GM10847 (cell line): Measurements from ENCODE around the gene HYOU1.

Experiments
- POLR2A ChIP-seq: IDR thresholded peaks from 2 replicates; pipeline ENCODE4 v1.6.1; 2011; ENCODE audit not compliant: insufficient read length; ENCODE audit errors: extremely low read depth

Gene HYOU1, protein sequence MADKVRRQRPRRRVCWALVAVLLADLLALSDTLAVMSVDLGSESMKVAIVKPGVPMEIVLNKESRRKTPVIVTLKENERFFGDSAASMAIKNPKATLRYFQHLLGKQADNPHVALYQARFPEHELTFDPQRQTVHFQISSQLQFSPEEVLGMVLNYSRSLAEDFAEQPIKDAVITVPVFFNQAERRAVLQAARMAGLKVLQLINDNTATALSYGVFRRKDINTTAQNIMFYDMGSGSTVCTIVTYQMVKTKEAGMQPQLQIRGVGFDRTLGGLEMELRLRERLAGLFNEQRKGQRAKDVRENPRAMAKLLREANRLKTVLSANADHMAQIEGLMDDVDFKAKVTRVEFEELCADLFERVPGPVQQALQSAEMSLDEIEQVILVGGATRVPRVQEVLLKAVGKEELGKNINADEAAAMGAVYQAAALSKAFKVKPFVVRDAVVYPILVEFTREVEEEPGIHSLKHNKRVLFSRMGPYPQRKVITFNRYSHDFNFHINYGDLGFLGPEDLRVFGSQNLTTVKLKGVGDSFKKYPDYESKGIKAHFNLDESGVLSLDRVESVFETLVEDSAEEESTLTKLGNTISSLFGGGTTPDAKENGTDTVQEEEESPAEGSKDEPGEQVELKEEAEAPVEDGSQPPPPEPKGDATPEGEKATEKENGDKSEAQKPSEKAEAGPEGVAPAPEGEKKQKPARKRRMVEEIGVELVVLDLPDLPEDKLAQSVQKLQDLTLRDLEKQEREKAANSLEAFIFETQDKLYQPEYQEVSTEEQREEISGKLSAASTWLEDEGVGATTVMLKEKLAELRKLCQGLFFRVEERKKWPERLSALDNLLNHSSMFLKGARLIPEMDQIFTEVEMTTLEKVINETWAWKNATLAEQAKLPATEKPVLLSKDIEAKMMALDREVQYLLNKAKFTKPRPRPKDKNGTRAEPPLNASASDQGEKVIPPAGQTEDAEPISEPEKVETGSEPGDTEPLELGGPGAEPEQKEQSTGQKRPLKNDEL

DNA sequence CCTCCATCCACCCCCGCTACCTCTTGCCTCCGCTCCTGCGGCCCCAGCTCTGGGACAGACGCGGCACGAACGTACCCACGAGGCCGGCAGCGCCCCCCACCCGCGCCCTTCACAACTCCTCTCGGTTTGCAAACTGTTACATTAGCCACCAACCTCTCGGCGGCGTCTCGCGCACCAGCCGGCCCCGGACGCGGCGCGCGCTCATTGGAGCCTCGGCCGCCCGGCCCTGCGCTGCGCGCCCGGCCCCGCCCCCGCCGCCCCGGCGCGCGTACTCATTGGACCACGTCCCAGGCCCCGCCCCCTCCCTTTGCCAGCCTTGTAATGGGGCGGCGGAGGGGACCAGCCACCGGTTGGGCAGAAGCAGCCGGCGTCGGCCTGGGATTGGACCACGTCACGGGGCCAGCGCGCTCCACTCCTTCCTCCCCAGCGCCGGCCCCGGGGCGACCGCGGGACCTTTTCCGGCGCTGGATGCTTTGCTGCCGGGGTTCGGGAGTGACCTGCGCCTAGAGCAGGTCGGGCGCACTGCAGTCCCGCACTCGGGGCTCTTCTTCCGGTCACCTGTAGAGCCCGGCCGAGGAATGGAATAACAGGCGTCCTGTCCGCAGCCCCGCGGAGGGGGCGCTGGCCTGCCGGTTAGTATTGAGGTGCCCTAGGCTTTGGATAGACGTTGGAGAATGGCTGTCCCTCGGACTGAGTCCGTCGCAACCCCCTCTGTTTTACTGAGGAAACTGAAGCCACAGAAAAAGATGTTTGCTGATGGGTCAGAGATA is at the start of gene HYOU1:
Gene HYOU1 (minus strand): TSS at position 206 of the 770 bp plus-strand sequence. CDS start 1,045 bp downstream, outside the sequence.
- TF ChIP-seq POLR2A: peak; percentile 68

DNA sequence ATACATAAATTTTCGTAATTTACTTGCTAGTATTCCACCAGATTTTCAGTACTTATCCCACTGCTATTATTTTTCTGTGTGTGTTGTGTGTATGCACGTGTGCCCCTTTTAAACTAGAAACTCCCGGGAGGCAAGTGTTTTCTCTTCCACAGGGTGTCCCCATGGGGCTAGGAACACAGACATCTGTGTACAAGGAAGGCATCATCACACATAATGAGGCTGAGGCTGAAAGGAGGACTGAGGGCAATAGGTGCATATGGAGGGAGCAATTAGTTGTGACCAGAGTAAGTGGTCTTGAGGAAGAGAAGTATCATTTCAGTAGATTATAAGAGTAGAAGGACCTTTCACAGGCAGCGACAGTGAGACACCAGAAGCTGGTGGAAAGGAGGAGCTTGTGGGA is 46.8 kb upstream of the HYOU1 start:
- no peak for TF ChIP-seq POLR2A

DNA sequence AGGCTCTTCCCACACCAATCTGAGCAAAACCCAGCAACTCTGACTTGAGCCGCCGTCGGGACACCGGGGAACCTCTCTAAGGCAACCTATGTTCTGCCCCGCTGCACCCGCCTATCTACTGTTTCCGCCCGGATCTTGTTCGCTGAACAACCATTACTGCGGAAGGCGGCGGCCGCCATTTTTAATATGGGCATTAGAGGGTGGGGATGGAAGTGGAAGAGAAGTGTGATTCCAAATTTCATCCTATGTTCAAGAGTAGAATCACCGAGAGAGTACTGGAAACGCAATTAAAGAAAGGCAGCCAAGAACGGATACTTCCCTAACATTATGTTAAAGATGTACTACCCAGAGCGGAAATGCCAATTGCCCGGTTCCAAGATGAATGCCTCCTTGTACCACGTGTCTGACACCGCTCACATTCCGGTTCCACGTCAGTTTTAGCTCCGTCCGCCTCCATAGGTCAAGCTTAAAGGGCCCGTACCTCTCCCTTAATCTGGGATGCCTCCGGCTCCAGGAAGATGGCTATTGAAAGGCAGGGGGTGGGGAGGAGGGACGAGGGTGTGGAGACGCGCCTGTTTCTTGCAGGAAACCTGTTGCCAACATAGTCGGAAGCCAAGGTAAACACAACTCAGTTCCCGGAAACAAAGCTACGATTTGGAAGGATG is 44.9 kb upstream of the HYOU1 start, which contains the start of gene DPAGT1:
Gene DPAGT1 (minus strand): TSS at position 95 of the 665 bp plus-strand sequence. CDS start 198 bp downstream, outside the sequence.
- peak; percentile 10 for TF ChIP-seq POLR2A

DNA sequence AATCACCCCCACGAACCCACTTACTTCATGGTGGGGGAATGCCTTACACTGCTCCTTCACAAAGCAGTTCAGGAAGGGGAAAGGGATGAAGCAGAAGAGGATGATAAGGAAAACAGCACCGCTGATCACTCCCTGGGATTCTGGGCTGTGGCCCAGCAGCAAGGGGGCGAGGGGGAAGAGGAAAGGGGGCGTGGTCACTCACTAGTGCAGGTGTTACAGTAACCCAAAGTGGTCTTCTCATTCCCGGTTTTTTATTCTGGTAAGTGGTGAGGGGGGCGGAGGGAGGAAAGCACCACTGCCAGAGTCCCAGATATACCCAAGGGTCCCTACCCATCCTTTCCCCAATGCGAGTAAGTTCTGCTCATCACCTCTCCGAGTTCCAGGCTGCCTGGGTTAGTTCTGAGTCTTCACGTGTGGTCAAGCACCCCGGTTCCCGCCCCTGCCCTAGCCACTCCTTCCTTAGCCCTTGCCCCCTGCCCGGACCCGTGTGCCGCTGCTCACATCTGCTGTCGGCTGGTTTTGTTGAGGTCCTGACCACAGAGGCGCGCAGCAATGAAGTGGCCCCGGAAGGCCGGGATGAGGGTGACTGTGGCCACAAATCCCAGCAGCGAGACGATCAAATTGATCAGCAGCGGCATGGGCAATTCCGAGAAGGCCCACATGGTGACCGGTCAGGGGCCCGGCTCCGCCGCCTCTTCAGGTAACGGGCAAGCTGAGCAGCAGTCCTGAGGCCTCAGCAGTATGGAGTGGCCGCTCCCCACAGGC is 44.2 kb upstream of the HYOU1 start:
- TF ChIP-seq POLR2A: no peak

DNA sequence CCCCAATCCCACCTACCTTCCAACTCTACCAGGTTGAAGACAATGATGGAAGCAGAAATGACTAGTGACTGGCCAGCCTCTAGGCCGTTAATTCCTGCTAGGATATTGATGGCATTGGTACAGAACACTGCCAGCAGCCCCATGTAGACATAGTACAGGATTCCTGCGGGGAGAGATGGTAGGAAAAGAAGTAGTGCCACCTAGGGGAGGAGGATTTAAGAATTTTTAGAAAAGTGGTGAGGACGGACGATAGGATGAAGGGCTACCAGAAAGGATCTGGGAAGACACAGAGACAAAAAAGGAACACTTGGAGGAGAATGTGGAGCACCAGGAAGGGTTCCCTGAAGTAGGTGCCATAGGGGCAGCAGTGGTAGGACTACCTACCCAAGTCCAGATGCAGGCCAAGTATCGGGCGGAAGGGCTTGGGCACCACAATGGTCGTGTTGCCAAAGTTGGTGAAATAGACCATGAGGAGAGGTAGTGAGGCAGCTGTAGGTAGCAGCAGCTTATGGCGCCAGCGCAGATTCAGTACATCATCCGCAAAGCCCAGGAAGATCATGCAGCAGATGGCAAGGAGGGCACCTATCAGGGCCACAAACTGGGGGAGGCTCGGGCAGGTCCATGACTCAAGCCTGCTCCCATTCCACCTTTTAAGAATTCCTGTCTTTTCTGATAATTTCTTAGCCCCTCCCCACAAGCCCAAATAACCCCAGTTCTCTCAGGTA is 43.4 kb upstream of the HYOU1 start:
- TF ChIP-seq POLR2A: no peak

DNA sequence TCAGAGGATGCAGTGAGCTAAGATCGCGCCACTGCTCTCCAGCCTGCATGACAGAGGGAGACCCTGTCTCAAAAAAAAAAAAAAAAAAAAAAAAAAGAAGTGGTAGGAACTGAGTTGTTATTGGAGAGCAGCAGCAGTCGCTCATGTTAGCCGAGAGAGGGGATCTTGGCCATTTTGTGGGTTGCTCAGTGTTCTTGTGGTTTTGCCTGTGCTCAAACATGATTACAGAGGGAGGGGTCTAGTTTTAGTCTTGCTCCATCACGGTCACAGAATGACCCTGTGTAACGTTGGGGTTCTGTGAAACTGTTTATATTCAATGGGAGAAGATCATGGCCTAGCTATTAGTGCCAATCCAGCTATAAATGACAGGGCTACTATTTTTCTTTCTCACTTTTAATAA is 42.7 kb upstream of the HYOU1 start:
- TF ChIP-seq POLR2A: no peak

DNA sequence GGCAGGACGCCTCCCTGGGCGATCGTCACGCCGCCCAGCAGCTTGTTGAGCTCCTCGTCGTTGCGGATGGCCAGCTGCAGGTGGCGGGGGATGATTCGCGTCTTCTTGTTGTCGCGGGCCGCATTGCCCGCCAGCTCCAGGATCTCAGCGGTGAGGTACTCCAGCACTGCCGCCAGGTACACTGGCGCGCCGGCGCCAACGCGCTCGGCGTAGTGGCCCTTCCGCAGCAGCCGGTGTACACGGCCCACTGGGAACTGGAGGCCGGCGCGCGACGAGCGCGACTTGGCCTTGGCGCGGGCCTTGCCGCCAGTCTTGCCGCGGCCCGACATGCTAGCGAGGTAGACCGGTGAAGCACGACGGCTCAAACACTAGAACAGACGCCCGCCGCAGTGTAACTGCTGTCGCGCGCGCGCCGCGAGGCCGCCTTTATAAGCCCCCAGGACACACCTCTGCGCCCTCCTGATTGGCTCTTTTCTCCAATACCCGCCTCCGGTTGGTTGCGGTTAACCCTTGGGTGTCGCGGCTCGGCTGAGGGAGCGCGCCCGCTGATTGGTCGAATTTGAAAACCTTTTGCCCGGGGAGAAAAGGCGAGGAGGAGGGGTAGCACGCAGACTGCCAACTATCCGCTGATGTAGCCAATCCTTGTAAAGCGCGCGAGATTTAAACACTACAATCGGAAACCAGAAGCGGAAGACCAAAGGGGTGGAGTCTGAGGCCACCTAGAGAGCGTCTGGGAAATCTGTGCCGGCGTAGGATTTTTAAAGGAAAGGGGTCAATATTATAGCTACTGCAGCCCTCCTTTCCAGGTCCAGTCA is 38.3 kb upstream of the HYOU1 start:
- TF ChIP-seq POLR2A: peak; percentile 100

DNA sequence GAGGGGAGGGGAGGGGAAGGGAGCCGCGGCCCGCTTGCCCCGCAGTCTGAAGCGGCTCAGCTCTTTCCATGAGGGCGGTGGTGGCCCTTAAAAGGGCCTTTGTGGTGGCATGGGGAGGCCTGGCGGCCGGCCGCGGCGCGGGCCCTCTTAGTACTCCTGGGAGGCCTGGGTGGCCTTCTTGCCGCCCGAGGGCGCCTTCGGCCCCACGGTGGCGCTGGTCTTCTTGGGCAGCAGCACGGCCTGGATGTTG is 37.7 kb upstream of the HYOU1 start:
- TF ChIP-seq POLR2A: no peak

DNA sequence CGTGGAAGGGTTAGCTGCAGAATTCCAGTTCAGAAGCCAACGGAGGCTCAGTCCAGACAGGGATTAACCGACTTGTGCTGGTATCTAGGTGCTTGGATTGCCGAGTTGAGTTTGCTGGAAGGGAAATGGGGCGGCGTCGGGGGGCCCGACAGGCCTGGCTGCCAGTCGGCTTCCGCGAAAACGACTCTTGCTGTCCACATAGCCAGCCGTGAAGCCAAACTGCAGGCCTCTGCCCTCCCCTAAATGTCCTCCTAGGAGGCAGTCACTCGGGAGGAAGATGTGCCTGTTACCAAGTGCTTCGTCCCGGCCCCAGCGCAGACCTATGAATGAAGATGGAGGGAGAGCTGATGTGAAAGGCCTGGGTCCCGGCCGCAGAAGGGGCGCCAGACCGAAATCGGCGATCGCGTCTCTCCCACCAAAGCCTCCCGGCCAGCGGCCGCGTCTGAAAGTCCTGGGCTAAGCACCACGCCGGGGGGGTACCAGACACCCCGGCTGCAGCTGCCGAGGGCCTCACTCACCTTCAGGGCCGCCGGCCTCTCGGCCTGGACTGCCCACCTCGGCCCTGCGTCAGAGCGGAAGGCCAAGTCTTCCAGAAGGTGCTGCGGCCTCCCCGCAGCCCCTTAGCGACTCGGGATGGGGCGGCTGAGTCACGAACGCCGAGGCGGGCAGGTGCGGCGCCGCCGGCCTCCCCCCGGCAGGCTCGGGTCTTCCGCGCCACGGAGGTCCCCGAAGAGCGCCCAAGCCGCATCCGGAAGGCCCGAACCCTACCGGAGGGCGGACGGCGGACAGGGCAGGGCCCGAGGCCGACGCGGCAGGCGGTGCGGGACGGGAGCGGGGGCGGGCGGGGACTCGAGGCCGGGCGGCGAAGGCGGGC is 37.2 kb upstream of the HYOU1 start:
- TF ChIP-seq POLR2A: no peak

DNA sequence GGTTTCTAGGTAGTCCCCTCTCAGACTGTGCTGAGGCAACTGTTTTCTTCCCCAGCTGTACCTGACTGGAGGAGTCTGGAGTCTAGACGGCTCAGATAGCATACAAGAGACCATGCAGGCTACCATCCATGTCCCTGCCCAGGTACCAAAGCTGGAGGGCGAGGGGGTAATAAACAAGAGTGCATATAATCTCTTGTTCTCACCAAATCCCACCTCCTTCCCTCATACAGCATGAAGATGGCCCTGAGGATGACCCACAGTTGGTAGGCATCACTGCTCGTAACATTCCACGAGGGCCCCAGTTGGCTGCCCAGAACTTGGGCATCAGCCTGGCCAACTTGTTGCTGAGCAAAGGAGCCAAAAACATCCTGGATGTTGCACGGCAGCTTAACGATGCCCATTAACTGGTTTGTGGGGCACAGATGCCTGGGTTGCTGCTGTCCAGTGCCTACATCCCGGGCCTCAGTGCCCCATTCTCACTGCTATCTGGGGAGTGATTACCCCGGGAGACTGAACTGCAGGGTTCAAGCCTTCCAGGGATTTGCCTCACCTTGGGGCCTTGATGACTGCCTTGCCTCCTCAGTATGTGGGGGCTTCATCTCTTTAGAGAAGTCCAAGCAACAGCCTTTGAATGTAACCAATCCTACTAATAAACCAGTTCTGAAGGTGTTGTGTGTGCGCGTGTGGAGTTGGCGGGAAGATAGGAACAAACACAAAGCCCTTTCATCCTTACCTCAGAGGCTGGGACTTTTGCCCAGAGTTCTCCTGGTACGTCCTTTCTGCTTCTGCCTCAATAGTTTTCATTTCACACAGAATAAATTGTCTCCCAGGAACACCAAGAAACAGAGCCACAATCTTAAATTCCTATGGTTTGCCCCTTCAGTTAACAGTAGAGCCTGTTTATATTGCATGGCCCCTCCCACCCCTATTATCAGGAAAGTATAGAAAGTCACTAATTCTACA is 36.2 kb upstream of the HYOU1 start:
- TF ChIP-seq POLR2A: no peak
